HUDEP-2 (cell line): Measurements from ENCODE around the gene ATG5.
"Not testable (repeated sequence)": the region's sequence is repeated elsewhere in the genome, so short reads cannot be mapped to it uniquely, and the experiment has no call there.

Experiments used
- DNase-seq, 76 experiments: peaks; one replicate each; lab custom pipeline; 2025; ENCODE audit not compliant: unreplicated experiment in 76 of 76; lab: John Stamatoyannopoulos, UW

The ATG5 gene

DNA sequence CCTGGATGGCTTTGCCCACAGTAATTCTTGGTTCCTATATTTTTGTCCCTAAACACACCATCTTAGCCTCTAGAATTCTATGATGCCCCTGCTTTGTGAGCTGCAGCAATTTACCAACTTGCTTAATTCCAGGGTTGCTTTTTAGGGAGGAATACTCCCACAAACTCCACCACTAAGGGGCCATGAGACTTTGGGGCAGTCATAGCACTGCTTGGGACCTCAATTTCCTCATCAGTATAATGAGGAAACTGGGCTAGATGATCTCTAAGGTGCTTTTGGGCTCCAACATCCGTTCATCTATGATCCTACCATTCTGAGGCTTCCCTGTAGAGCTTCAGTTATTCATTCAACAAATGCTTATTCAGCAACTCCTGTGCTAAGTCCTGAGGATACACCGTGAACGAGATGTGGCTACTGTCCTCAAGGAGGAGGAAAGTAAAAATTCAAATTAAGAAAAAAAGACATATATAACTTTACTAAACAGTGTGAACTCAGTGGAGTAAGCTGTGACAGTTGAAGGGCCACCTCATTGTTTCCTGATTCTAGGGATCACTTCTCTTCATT lies 164.2 kb downstream of the ATG5 start:
- DNase-seq, result no peak

- DNase-seq, result no peak
These were observed 165.4 kb downstream of the ATG5 start for GRCh38 chr6:106160189-106160588.

DNA sequence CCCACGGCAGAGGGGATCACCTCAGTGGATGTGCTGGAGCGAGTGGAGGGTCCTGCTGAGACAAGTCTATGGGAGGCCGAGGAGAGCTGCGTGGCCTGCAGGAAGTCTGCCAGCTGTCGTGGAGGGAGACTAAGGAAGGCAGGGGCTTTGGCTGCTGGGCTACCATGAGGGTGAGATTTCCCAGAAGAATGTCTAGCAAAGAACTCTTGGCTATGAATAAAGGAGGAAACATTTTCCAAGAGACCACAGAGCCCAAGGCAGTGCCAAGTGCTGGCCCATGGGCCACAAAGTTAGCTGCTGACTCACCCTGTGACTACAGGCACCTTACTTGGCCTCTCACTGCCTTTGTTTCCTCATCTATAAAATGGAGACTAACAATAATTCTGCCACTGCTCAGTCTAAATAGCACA lies 166.0 kb downstream of the ATG5 start:
- no peak for DNase-seq

DNA sequence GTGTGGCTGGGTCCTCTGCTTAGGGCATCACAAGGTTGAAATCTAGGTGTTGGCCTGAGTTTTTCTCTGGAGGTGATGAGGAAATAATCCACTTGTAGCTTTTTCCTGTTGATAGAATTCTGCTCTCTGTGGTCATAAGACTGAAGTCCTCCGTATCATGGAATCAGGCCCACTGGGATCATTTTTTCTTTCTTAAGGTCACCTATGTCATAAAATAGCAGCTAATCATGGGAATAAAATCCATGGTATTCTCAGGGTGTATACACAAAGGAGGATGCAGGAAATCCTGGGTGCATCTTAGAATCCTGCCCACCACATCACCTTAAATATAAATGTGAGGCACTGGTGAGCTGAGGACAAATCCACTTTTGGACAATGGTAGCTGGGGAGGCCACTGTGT lies 166.7 kb downstream of the ATG5 start:
- no peak for DNase-seq

GRCh38 chr6:106156863-106157262 lies 168.7 kb downstream of the ATG5 start:
- no peak for DNase-seq

DNA sequence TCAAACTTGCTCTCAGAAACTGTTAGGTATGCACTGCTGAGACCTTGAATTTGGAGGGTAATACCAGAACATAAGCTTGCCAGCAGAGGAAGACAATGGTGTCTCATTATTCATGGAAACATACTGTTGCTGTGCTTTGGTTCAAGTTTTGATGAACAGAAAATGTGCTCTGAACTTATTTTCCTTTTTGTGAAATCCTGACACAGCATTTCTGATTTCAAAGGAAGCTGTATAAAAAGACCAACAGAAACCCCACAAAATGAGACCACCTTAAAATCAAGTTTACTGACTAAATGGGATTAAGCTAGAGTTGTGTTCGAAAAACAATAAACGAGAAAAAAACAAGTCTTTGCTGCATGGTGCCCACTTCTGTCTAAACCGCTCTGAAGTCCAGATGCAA lies 169.1 kb downstream of the ATG5 start:
- no peak for DNase-seq

- DNase-seq, result no peak
These were observed 170.2 kb downstream of the ATG5 start for GRCh38 chr6:106155219-106155830.

GRCh38 chr6:106154326-106154725 lies 171.2 kb downstream of the ATG5 start:
- DNase-seq, result no peak

GRCh38 chr6:106152952-106153351 lies 172.6 kb downstream of the ATG5 start:
- no peak for DNase-seq

DNA sequence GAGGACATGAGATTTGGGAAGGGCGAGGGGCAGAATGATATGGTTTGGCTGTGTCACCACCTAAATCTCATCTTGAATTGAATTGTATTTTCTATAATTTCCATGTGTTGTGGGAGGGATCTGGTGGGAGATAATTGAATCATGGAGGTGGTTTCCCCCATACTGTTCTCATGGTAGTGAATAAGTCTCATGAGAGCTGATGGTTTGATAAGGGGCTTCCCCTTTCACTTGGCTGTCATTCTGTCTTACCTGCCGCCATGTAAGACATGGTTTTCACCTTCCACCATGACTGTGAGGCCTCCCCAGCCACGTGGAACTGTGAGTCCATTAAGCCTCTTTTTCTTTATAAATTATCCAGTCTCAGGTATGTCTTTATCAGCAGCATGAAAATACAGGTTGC lies 173.1 kb downstream of the ATG5 start:
- DNase-seq, result not testable (repeated sequence)

GRCh38 chr6:106149472-106150069 lies 176.0 kb downstream of the ATG5 start:
- DNase-seq, result no peak

DNA sequence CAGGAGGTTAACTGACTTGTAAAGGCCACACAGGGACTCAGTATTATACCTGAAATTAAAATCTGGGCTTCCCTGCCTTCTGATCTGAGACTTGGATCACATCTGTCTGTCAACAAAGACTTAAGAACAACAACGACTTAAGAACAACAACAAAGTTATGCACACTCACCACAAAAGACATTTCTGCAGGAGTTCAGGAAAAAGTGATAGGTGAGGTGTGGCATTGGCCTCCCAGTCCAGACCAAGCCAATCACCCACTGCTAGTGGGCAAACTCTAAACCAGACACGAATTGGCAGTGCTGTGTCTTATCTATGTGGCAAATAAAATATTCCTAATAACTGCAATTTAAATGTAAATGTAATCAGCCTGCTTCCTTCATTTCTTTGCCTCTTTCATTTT lies 178.1 kb downstream of the ATG5 start:
- DNase-seq, result no peak

DNA sequence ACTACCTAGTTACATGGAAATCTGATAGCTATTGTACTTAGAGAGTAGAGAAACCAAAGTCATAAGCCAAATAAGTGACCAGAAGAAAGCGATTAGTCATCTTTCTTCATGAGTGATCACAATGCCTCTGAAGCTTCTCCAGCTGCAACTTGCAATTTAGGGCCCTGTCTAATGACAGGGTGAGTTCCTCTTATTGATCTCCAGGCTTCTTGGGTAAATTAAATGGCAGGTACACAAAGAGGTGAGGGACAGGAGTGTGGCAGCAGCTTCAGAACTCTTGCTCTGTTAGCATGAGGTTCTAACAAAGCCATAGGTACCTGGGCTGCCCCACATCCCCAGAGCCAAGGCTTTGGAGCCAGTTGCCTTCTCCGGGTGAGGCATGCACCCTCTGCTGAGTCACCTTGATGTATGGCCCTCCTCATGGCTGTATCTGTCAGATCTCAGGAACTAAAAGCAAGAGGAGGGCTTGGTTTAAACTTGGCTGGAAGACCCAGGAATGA lies 178.7 kb downstream of the ATG5 start:
- DNase-seq, result no peak

DNA sequence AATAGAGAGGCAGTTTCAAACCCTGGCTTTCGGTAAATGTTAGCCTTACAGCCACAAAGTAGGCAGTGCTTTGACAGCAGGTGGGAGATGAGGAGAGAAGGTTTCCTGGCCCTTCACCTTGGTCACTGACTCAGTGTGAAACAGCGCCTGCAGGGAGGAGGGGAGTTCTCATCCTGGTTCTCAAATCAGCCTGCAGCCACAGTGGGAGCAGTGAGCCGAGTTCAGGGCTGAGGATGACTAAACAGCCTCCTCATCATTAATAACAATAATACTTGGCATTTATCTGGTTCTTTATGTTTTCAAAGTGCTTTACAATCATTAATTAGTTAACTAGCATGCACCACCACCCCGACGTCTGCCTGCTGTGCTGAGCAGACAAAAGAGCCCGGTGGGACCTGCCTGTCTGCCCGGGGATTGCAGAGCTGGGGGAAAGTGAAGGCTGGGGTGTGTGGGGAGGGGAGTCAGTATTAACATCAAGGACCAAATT lies 179.8 kb downstream of the ATG5 start:
- no peak for DNase-seq

DNA sequence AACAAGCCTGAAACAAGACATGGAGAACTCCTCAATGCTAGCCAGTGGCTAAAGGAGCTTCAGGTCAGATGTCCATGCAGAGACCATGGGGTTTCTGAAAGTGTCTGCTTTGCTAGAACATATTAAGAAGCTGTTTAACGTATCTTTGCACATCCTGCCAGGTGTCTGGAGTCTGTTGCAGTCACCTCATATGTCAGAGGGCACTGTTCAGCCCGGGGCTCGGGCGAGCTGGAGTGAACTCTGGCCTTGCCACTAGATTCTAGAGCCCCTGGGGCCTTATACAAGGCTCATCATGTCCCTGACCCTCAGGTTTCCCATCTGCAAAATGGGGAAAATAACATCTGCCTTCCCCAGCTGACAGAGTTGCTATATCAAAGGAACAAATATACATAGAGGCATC lies 180.4 kb downstream of the ATG5 start:
- no peak for DNase-seq

GRCh38 chr6:106143665-106144064 lies 181.9 kb downstream of the ATG5 start:
- DNase-seq, result no peak

DNA sequence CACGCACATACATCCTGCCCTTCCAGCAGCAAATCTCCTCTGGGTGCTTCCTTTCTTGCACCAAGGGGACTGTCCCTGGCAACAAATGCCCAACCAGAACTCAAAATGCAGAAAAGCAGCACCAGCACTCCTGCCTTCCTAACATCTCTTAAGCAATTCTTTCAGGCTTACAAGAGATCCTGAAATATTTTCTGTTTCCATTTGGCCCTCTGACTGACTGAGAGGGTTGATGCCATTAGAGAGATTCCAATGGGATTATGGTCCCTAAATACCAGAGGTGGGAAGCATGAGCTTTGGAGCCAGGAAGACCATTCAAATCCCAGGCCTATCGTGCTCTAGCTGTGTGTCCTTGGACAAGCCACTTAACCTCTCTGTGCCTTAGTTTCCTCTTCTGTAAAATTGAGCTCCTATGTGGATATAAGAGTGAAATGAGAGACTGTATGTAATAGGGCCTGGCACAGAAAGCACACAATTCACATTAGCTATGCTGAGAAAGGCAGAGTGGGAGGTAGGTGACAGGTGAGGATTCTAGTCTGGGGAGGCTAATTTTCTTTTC lies 182.6 kb downstream of the ATG5 start:
- no peak for DNase-seq

DNA sequence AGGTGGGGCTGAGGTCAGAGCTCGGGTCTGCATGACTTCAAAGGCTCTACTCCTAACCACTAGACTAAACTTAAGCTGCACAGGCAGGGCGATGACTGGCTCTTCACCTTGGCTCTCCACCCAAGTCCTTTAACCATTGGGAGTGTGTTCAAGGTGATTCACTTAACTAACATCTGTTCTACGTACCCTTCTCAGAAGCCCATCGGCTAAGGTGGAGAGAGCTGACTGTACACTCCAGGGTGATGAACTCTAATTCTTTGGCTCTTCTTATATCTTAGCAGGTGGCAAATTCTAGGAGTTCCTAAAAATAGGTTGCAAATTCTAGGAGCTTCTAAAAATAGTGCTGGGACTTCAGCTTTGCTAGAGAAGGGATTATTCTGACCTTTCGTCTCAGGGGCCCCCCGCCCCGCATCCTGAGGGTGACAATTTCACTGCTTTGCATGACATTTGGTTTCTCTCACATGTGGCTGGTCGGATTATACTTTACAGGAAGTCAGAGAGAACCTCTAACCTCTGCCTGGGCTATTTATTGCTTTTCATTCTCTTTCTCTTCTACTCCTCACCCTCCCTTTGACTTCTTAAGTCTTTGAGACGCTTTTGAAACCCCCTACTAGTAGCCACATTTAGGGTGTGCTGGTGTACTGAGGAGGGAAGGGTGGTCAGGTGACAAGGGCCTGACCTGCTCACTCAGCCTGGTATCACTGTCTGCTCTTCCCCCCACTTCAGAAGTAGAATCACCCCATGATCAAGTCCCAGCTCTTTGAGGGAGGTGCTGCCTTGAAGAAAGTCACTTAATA lies 183.9 kb downstream of the ATG5 start:
- DNase-seq, result no peak

GRCh38 chr6:106138151-106138550 lies 187.4 kb downstream of the ATG5 start:
- no peak for DNase-seq

DNA sequence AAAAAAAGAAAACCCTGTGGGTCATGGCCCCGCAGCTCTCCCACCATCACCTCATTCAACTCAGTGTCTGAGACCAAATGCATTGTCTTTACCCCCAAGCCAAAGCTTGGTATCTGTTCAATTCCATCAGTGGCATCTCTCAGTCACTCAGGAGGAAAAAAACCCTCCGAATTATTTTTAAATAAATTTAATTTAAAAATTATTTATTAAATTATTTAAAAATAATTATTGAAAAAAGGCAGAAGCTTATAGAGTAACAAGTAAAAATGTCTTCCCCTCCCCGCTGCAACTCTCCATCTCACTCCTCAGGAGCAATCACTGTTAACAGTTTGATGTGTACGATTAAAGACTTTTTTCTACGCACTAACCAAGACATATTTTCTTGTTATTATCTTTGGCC lies 188.7 kb downstream of the ATG5 start:
- no peak for DNase-seq

GRCh38 chr6:106135911-106136571 lies 189.5 kb downstream of the ATG5 start:
- DNase-seq, result no peak
